Peyer's patch (tissue), 4 donors: Measurements from ENCODE around the gene IFT57.

Experiments
- POLR2A ChIP-seq, 2 donors: fragments of 450-650 bp; IDR thresholded peaks; one replicate each; pipeline ENCODE4 v1.5.1; 2017; ENCODE audit warnings: antibody characterized with exemption in 2 of 2, mild to moderate bottlenecking in 2 of 2, moderate library complexity in 2 of 2
- TF ChIP-seq, protein P1 (sequence below), 6 experiments: fragments of 450-650 bp in 4 of 6; fragments of 200-600 bp in 2 of 6; sonication (generic) in 1 of 6; IDR thresholded peaks; one replicate each; pipeline ENCODE4 v1.5.1; 2017 to 2019; ENCODE audit warnings: antibody characterized with exemption in 6 of 6, mild to moderate bottlenecking in 3 of 6, moderate library complexity in 1 of 6

DNA sequence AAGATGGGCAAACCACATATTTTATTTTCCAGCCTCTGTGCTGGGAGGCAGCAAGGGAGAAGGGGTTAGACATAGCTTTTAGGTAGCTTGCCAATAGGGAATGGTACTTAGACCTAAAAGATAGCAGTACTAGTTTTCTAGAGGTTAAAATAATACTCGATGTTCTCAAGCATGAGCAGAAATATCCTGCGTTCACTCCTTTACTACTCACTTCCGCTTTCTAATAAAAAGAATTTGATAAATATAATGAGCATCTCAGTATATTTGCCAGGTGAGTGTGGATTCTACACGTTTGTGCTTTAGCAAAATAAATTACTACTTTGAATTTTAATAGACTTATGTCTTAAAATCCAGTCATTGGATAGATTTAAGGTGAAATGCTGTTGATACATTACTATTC is 92.0 kb downstream of the IFT57 start:
- TF ChIP-seq, protein P1, sequence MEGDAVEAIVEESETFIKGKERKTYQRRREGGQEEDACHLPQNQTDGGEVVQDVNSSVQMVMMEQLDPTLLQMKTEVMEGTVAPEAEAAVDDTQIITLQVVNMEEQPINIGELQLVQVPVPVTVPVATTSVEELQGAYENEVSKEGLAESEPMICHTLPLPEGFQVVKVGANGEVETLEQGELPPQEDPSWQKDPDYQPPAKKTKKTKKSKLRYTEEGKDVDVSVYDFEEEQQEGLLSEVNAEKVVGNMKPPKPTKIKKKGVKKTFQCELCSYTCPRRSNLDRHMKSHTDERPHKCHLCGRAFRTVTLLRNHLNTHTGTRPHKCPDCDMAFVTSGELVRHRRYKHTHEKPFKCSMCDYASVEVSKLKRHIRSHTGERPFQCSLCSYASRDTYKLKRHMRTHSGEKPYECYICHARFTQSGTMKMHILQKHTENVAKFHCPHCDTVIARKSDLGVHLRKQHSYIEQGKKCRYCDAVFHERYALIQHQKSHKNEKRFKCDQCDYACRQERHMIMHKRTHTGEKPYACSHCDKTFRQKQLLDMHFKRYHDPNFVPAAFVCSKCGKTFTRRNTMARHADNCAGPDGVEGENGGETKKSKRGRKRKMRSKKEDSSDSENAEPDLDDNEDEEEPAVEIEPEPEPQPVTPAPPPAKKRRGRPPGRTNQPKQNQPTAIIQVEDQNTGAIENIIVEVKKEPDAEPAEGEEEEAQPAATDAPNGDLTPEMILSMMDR (IDR thresholded peaks at IDR 0.05): no peak
- no peak for TF ChIP-seq POLR2A (IDR thresholded peaks at IDR 0.05)
